Right ventricle myocardium superior (tissue), 1 donor: ENCODE data around the gene UST. TPM values are rescaled to one million over a fixed set of nuclear protein-coding genes. Genes with fewer than 3 reads are reported as not detected.

Experiments
- ATAC-seq: fragments of 200-7000 bp; cut with Tn5 transposase; one replicate; pipeline ENCODE4 v1.9.1; 2020; ENCODE audit warnings: mild to moderate bottlenecking; ENCODE audit not compliant: poor library complexity
- DNase-seq: peaks from one replicate; pipeline ENCODE4 v3.0.0-alpha.2; 2020
- intact Hi-C: fragments of 100-400 bp; cut with DNase I; formaldehyde crosslinking; loops from one replicate; pipeline ENCODE4 v1.11.2; 2022
- total RNA-seq: library from RNA; stranded (reverse); fragmentation: NEBNext Ultra II Directional; extraction: Animal tissue kit (Norgen Biotek cat#: 25700); gene quantifications from one replicate; pipeline ENCODE4 v1.2.1, GENCODE V29; 2021
- donor health status: DM: no; HTN: yes; CAD: no; lungs with severe emphysema.

Gene UST
- total RNA-seq, 1 donor from 2014 or later, result 3.9 TPM

DNA sequence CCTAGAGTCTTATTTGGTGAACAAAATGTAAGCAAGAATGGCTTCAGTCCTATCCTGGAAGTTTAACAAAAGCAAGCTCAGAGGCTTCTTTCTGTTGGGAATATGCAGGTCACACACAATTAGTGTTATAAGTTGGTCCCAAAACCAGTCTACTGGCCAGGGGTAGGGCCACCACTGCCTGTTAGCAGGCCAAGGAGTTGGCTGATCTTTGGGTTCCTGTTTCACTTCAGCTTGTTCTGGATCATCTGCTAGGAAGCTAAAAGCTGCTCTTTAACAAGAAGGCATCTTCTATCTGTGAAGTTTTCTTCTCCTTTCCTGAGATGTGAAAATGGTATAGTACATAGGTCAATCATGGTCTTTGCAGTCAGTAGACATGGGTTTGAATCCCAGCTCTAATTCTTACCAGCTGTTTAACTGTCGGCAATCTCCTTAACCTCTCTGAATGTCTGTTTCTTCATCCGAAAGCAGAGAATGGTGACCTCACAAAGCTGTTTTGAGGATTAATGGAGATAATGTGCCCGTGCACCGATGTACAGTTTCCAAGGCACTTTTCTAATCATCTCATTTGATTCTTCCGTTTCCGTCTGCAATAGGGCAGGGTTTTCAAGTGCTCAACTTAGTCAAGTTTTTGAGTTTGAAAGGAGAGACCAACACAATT is 299.5 kb downstream of the UST start:
- intact Hi-C loops, result no loop called here
- ATAC-seq (no peak), DNase-seq (no peak)

DNA sequence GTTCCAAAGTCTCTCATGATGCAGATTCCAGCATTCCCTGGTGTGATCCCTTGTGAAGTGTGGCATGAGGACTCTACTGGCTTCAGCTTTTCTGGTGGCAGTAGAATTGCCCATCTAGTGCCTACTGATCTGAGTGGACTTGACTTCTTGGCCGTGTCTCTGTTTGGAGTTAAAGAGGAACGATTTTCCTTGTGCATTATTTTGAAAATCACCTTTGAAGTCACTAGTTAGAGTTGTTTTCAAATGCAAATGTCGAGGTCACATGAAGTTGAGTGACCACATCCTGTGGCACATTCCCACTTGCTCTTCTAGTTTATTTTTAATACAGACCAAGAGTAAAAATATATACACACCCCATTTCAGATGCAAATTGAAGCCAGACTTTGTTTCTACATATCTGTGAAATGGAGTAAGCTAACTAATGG is 300.0 kb downstream of the UST start:
- intact Hi-C loops, result no loop called here
- no peak for ATAC-seq
- no peak for DNase-seq

DNA sequence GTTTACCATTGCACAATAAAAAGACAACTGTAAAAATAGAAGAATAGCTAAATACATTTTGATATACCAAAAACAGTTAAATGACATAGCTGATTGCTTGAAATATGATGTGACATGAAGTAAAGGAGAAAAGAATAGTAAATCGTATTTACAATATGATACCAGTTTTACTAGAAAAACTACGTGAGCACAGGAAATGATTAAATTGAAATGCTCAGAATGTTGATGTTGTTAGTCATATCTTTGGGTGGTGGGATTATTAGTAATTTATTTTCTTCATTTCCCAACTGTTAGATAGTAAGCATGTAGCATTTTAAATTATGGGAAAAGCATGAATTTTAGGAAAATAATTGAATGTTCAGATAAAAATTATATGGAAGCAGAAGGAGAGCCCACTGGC is 302.4 kb downstream of the UST start:
- ATAC-seq (no peak), DNase-seq (no peak)
- intact Hi-C loops, result no loop called here

DNA sequence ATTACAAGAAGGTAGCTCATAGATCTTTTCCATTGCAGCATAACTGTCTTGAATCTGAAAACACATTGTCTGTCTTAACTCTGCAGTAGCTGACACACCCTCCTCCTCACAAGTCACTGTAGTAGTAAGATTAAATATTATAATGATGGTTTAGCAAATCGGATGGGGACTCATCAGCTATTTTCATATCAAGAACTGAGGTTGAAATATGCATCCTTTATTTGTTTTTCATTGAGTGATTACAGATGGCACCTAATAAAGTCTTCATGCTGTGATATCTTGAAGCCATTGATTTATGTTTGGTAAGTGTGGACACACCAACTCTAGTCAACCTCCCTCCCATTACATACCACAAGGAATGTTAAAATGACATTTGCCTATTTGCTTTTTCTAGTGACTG is 303.3 kb downstream of the UST start:
- intact Hi-C loops, result no loop called here
- DNase-seq (no peak), ATAC-seq (no peak)

GRCh38 chr6:149052350-149053106 is 305.7 kb downstream of the UST start:
- intact Hi-C loops, result no loop called here
- no peak for DNase-seq
- ATAC-seq, result no peak

DNA sequence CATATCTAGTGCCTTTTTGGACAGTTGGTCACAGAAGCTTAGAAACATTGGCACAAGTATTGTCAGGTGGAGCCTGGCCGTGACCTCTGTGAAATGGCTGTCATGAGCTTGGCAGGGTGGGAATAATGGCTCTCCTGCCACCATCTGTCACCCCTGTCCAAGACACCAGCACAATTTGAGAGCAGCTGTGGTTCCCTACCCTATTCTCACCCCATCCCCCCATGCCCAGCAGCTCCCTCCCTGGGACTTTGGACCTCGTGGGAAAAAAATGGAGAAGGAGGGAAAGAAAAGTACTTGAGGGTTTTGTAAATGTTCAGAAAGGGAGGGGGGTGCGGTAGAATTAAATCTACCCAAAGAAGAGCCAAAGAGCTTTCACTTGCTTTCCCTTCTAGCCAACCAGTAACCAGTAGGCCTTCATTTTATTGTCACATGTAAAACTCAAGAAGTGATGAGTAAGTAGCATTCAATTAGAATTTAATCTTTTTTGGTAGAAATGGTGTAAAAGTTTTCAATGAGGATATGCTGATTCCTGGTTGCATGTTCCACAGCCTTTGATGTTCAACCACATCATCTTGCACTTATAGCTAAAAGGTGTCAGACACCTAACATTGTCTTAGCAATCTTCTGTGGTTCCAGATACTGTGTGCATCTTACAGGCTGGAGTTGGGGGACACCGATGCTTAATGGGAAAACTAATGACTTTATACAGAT is 307.2 kb downstream of the UST start:
- DNase-seq (no peak), ATAC-seq (no peak)
- intact Hi-C loops, result no loop called here

- ATAC-seq (no peak), DNase-seq (no peak)
- intact Hi-C loops, result no loop called here
Measured at GRCh38 chr6:149054559-149055194, 307.8 kb downstream of the UST start.

- intact Hi-C loops, result no loop called here
- DNase-seq, result no peak
- no peak for ATAC-seq
Measured at GRCh38 chr6:149055195-149055899, 308.5 kb downstream of the UST start.

GRCh38 chr6:149056777-149057463 is 310.1 kb downstream of the UST start:
- ATAC-seq (peak; percentile 16), DNase-seq (no peak)
- intact Hi-C loops, result no loop called here

DNA sequence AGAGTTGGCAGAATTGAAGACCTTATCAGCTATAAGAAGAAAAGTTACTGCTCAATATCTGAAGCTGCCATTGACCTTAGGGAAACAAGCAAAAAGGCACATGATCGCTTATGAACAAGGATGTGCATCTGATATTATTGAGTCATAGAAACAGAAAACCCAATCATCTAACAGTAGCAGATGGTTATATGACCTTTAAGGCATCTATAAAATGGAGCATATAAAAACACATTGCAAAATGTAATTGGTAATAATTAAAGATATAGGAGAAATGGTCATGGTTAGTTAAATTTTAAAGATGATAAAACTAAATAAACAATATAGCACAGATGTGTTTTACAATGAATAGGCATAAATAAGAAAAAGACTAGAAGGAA is 310.6 kb downstream of the UST start:
- DNase-seq (no peak), ATAC-seq (no peak)
- intact Hi-C loops, result no loop called here

- no peak for ATAC-seq
- DNase-seq, result no peak
- intact Hi-C loops, result no loop called here
Measured at GRCh38 chr6:149059557-149059956, 312.7 kb downstream of the UST start.

DNA sequence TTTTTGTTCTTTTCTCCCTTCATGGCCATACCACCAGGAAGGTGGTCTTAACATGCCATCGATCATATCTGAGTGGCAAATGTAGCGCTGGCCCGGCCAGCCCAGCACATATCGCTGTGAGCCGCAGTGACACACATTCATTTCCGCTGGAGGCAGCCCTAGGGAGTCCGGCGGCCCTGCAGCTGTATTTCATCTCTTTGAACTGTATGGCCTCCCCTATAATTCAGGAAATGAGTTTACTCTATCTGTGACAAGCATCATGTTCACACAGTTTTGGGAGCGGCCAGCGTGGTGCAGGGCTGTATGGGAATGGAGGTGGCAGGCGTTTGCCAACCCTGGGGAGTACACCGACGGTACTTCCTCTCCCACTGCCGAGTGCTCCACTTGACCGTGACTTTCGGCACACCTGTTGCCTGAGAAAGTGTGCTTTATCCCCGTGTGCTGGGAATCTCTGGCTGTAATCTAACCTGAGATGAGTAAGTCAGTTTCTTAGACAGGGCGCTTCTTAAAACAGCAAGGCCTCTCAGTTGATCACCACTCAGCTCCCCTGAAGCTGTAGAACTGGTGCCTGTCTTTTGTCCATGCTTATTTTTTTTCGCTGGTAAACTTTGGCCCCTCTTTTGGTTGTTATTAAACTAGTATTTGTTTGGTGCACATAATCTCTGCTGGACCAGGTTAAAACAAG is 313.6 kb downstream of the UST start:
- DNase-seq (peak; percentile 53), ATAC-seq (peak; percentile 48)

GRCh38 chr6:149060985-149061760 is 314.3 kb downstream of the UST start:
- peak; percentile 9 for ATAC-seq
- DNase-seq, result no peak
- intact Hi-C loops, result no loop called here

More for the DNA sequence above, 313.6 kb downstream of the UST start:
- intact Hi-C loops, result no loop called here

- ATAC-seq (no peak), DNase-seq (no peak)
- intact Hi-C loops, result no loop called here
Measured at GRCh38 chr6:149061930-149062329, 315.1 kb downstream of the UST start.

- intact Hi-C loops, result no loop called here
- DNase-seq (no peak), ATAC-seq (no peak)
Measured at GRCh38 chr6:149062653-149063348, 316.0 kb downstream of the UST start.

GRCh38 chr6:149063468-149063867 is 316.6 kb downstream of the UST start:
- DNase-seq (no peak), ATAC-seq (no peak)
- intact Hi-C loops, result no loop called here
